ENCODE results near the gene VAC14. TPM values are rescaled to one million over a fixed set of nuclear protein-coding genes. Genes with fewer than 3 reads are reported as not detected.
"Not testable (repeated sequence)": the region's sequence is repeated elsewhere in the genome, so short reads cannot be mapped to it uniquely, and the experiment has no call there.

The VAC14 gene
- total RNA-seq, 1 experiment from 2014 or later, result 65.5 TPM

- TF ChIP-seq CTCF (conservative IDR thresholded peaks at IDR 0.05; ENCODE audit: low read depth, low read length) (no peak), EZH2phosphoT487 (IDR thresholded peaks at IDR 0.05; ENCODE audit: borderline replicate concordance, low read length) (no peak), EZH2 (IDR thresholded peaks at IDR 0.05; ENCODE audit: low read length, unreplicated experiment) (no peak)
- no peak overlapping the region for H3K4me3 ChIP-seq (ENCODE audit: low read length)
- H3F3A ChIP-seq (ENCODE audit: low read length, unreplicated experiment), result no peaks in the 10 kb centered on the region
- H3K9ac ChIP-seq (ENCODE audit: low read length), result peak overlapping the region; percentile 89
- H3K27ac ChIP-seq (ENCODE audit: low read length), result peak overlapping the region; percentile 99
- H4K20me1 ChIP-seq (ENCODE audit: low read length), result no peaks in the 10 kb centered on the region
- CTCF ChIA-PET, result interaction anchor here (1.4 kb wide), 1 partner anchor 25 kb away, joined by 7 read pairs; no protein-coding TSS in a partner anchor
- no TSS peak for BruUV-seq (replicated peaks)
- no peaks in the 10 kb centered on the region for H3K79me2 ChIP-seq (ENCODE audit: low read length)
- POLR2A ChIA-PET (ENCODE audit: unreplicated experiment), result no interaction called here
- H3K9me3 ChIP-seq (ENCODE audit: low read length), result no peaks in the 10 kb centered on the region
- no peaks in the 10 kb centered on the region for H3K27me3 ChIP-seq (ENCODE audit: low read length)
- no peaks in the 10 kb centered on the region for H3K9me2 ChIP-seq (replicated peaks; ENCODE audit: low read length)
- H3K4me1 ChIP-seq (ENCODE audit: insufficient read depth, low read length), result peaks cover 36% of the 10 kb centered on the region
- DNase-seq (no peak), ATAC-seq (no peak)
- intact Hi-C loops (cut with micrococcal nuclease), result loop anchor here (1.0 to 2.0 kb wide), 3 partner anchors 30 to 59 kb away; partner anchors contain the start of gene MTSS2
- peaks cover 8% of the 10 kb centered on the region for H3K36me3 ChIP-seq (ENCODE audit: low read depth, low read length)
- peak overlapping the region; percentile 73; the same call in 1 of the 2 replicates for H3K4me2 ChIP-seq (ENCODE audit: low read length)
- H2AFZ ChIP-seq (ENCODE audit: low read length), result no peak overlapping the region
These were observed 55.4 kb downstream of the VAC14 start for GRCh38 chr16:70745536-70746025.

- Histone ChIP-seq H3K79me2 (ENCODE audit: low read length) (no peaks in the 10 kb centered on the region), H3K4me1 (ENCODE audit: insufficient read depth, low read length) (peaks cover 36% of the 10 kb centered on the region), H2AFZ (ENCODE audit: low read length) (no peak overlapping the region), H3K27me3 (ENCODE audit: low read length) (no peaks in the 10 kb centered on the region), H3K4me2 (ENCODE audit: low read length) (no peak overlapping the region), H3K9ac (ENCODE audit: low read length) (no peak overlapping the region), H3K4me3 (ENCODE audit: low read length) (no peak overlapping the region), H3K9me2 (replicated peaks; ENCODE audit: low read length) (no peaks in the 10 kb centered on the region), H3K27ac (ENCODE audit: low read length) (no peak overlapping the region), H3F3A (ENCODE audit: low read length, unreplicated experiment) (no peaks in the 10 kb centered on the region), H3K9me3 (ENCODE audit: low read length) (no peaks in the 10 kb centered on the region), H4K20me1 (ENCODE audit: low read length) (no peaks in the 10 kb centered on the region), H3K36me3 (ENCODE audit: low read depth, low read length) (peaks cover 8% of the 10 kb centered on the region)
- intact Hi-C loops (cut with micrococcal nuclease), result no loop called here
- POLR2A ChIA-PET (ENCODE audit: unreplicated experiment), result no interaction called here
- CTCF ChIA-PET, result no interaction called here
- ATAC-seq (no peak), DNase-seq (no peak)
- no TSS peak for BruUV-seq (replicated peaks)
- TF ChIP-seq CTCF (conservative IDR thresholded peaks at IDR 0.05; ENCODE audit: low read depth, low read length), result no peak
- TF ChIP-seq EZH2phosphoT487 (IDR thresholded peaks at IDR 0.05; ENCODE audit: borderline replicate concordance, low read length), result no peak
- no peak for TF ChIP-seq EZH2 (IDR thresholded peaks at IDR 0.05; ENCODE audit: low read length, unreplicated experiment)
These were observed 56.6 kb downstream of the VAC14 start for GRCh38 chr16:70744366-70744765.

- no TSS peak for BruUV-seq (replicated peaks)
- Histone ChIP-seq H2AFZ (ENCODE audit: low read length) (no peak overlapping the region), H3K36me3 (ENCODE audit: low read depth, low read length) (peaks cover 8% of the 10 kb centered on the region), H3K27me3 (ENCODE audit: low read length) (no peaks in the 10 kb centered on the region), H3F3A (ENCODE audit: low read length, unreplicated experiment) (no peaks in the 10 kb centered on the region), H3K4me2 (ENCODE audit: low read length) (no peak overlapping the region), H3K27ac (ENCODE audit: low read length) (no peak overlapping the region), H3K4me3 (ENCODE audit: low read length) (no peak overlapping the region), H3K9ac (ENCODE audit: low read length) (no peak overlapping the region), H3K9me3 (ENCODE audit: low read length) (no peaks in the 10 kb centered on the region), H3K9me2 (replicated peaks; ENCODE audit: low read length) (no peaks in the 10 kb centered on the region), H4K20me1 (ENCODE audit: low read length) (no peaks in the 10 kb centered on the region), H3K79me2 (ENCODE audit: low read length) (no peaks in the 10 kb centered on the region), H3K4me1 (ENCODE audit: insufficient read depth, low read length) (peaks cover 34% of the 10 kb centered on the region)
- no peak for ATAC-seq
- no peak for DNase-seq
- CTCF ChIA-PET, result no interaction called here
- TF ChIP-seq CTCF (conservative IDR thresholded peaks at IDR 0.05; ENCODE audit: low read depth, low read length), result no peak
- TF ChIP-seq EZH2 (IDR thresholded peaks at IDR 0.05; ENCODE audit: low read length, unreplicated experiment), result no peak
- no peak for TF ChIP-seq EZH2phosphoT487 (IDR thresholded peaks at IDR 0.05; ENCODE audit: borderline replicate concordance, low read length)
- POLR2A ChIA-PET (ENCODE audit: unreplicated experiment), result no interaction called here
- intact Hi-C loops (cut with micrococcal nuclease), result no loop called here
These were observed 57.2 kb downstream of the VAC14 start for GRCh38 chr16:70743791-70744190.

GRCh38 chr16:70742967-70743366 lies 58.0 kb downstream of the VAC14 start:
- H3K27ac ChIP-seq (ENCODE audit: low read length); H3K79me2 ChIP-seq (ENCODE audit: low read length); BruUV-seq (replicated peaks); H4K20me1 ChIP-seq (ENCODE audit: low read length); H3K9me3 ChIP-seq (ENCODE audit: low read length); CTCF ChIA-PET; H3K27me3 ChIP-seq (ENCODE audit: low read length); H3K36me3 ChIP-seq (ENCODE audit: low read depth, low read length); ATAC-seq; H3K4me2 ChIP-seq (ENCODE audit: low read length); H3K4me3 ChIP-seq (ENCODE audit: low read length); H3K9ac ChIP-seq (ENCODE audit: low read length); H2AFZ ChIP-seq (ENCODE audit: low read length); intact Hi-C loops (cut with micrococcal nuclease); DNase-seq; POLR2A ChIA-PET (ENCODE audit: unreplicated experiment); H3F3A ChIP-seq (ENCODE audit: low read length, unreplicated experiment); H3K9me2 ChIP-seq (replicated peaks; ENCODE audit: low read length): not testable (repeated sequence)
- peaks cover 25% of the 10 kb centered on the region for H3K4me1 ChIP-seq (ENCODE audit: insufficient read depth, low read length)
